ENCODE data around the gene PFKFB1. TPM values are rescaled to one million over a fixed set of nuclear protein-coding genes. Genes with fewer than 3 reads are reported as not detected.

The PFKFB1 gene
- total RNA-seq, 1 experiment from 2014 or later = 0.81 TPM

GRCh38 chrX:54931107-54931506, 62.9 kb downstream of the PFKFB1 start:
- Histone ChIP-seq H3K36me3 (ENCODE audit: control insufficient read depth in 1 of 2, insufficient read depth in 2 of 2, low read length in 2 of 2) (no peaks in the 10 kb centered on the region), H3K4me2 (ENCODE audit: low read length) (no peak overlapping the region), H3K27me3 (ENCODE audit: insufficient read depth, low read length) (no peaks in the 10 kb centered on the region), H3K9ac (ENCODE audit: low read length) (no peak overlapping the region), H4K20me1 (ENCODE audit: insufficient read depth) (no peaks in the 10 kb centered on the region), H3K27ac (ENCODE audit: low read depth, low read length) (no peak overlapping the region), H3K9me3 (ENCODE audit: control insufficient read depth in 1 of 2, insufficient read depth in 1 of 2, low read depth in 1 of 2, low read length in 2 of 2) (no peaks in the 10 kb centered on the region), H3K9me2 (ENCODE audit: insufficient read depth) (no peaks in the 10 kb centered on the region), H3K4me1 (ENCODE audit: control insufficient read depth in 1 of 2, insufficient read depth in 2 of 2, low read length in 2 of 2) (no peaks in the 10 kb centered on the region), H3K79me2 (ENCODE audit: insufficient read depth, low read length) (no peaks in the 10 kb centered on the region), H3K4me3 (replicated peaks in 1 of 2; ENCODE audit: low read depth in 1 of 2, low read length in 2 of 2) (no peak overlapping the region), H2AFZ (ENCODE audit: low read depth, low read length, poor library complexity, severe bottlenecking) (no peak overlapping the region)
- no peak for DNase-seq (ENCODE audit: low read depth, low spot score)
- ATAC-seq = no peak
- no peak for TF ChIP-seq TCF7L2 (IDR thresholded peaks at IDR 0.05; ENCODE audit: borderline replicate concordance, extremely low read depth, insufficient read depth, insufficient read length)
- intact Hi-C loops (cut with micrococcal nuclease) = no loop called here
- BruUV-seq (replicated peaks) = no TSS peak
- CTCF ChIA-PET = no interaction called here
- RAD21 ChIA-PET (ENCODE audit: low non-redundant PET in 1 of 2, low total read pairs in 2 of 2, uncharacterized antibody in 2 of 2, unreplicated experiment in 2 of 2) = no interaction called here
- POLR2A ChIA-PET = no interaction called here

- TF ChIP-seq JUND (IDR thresholded peaks at IDR 0.05) (no peak), TCF7L2 (IDR thresholded peaks at IDR 0.05; ENCODE audit: borderline replicate concordance, extremely low read depth, insufficient read depth, insufficient read length) (no peak), SRF (IDR thresholded peaks at IDR 0.05; ENCODE audit: low read depth) (no peak), EGR1 (IDR thresholded peaks at IDR 0.05; ENCODE audit: low read depth) (no peak), CTCF (IDR thresholded peaks at IDR 0.05 in 2 of 3, conservative IDR thresholded peaks at IDR 0.05 in 1 of 3; ENCODE audit: borderline replicate concordance in 1 of 3, insufficient read depth in 1 of 3, low read depth in 2 of 3, low read length in 2 of 3) (no peak), ELF1 (IDR thresholded peaks at IDR 0.05; ENCODE audit: borderline replicate concordance, low read depth) (no peak), POLR2AphosphoS5 (IDR thresholded peaks at IDR 0.05; ENCODE audit: low read depth, low read length) (no peak), ZNF274 (IDR thresholded peaks at IDR 0.05; ENCODE audit: low read depth, low read length) (no peak), FOSL1 (IDR thresholded peaks at IDR 0.05; ENCODE audit: low read depth) (no peak), REST (IDR thresholded peaks at IDR 0.05; ENCODE audit: low read depth) (no peak), RAD21 (IDR thresholded peaks at IDR 0.05; ENCODE audit: low read depth) (no peak), CBX3 (IDR thresholded peaks at IDR 0.05; ENCODE audit: low read depth) (no peak), EZH2phosphoT487 (IDR thresholded peaks at IDR 0.05; ENCODE audit: borderline replicate concordance) (no peak)
- Histone ChIP-seq H4K20me1 (ENCODE audit: insufficient read depth) (no peaks in the 10 kb centered on the region), H3K27ac (ENCODE audit: low read depth, low read length) (no peak overlapping the region), H2AFZ (ENCODE audit: low read depth, low read length, poor library complexity, severe bottlenecking) (no peak overlapping the region), H3K4me3 (replicated peaks in 1 of 2; ENCODE audit: low read depth in 1 of 2, low read length in 2 of 2) (no peak overlapping the region), H3K4me1 (ENCODE audit: control insufficient read depth in 1 of 2, insufficient read depth in 2 of 2, low read length in 2 of 2) (no peaks in the 10 kb centered on the region), H3K9ac (ENCODE audit: low read length) (no peak overlapping the region), H3K9me3 (ENCODE audit: control insufficient read depth in 1 of 2, insufficient read depth in 1 of 2, low read depth in 1 of 2, low read length in 2 of 2) (no peaks in the 10 kb centered on the region), H3K79me2 (ENCODE audit: insufficient read depth, low read length) (no peaks in the 10 kb centered on the region), H3K27me3 (ENCODE audit: insufficient read depth, low read length) (no peaks in the 10 kb centered on the region), H3K9me2 (ENCODE audit: insufficient read depth) (no peaks in the 10 kb centered on the region), H3K36me3 (ENCODE audit: control insufficient read depth in 1 of 2, insufficient read depth in 2 of 2, low read length in 2 of 2) (no peaks in the 10 kb centered on the region), H3K4me2 (ENCODE audit: low read length) (no peak overlapping the region)
- DNase-seq (ENCODE audit: low read depth, low spot score) (no peak), ATAC-seq (no peak)
- no TSS peak for BruUV-seq (replicated peaks)
- ChIA-PET CTCF (no interaction called here), RAD21 (ENCODE audit: low non-redundant PET in 1 of 2, low total read pairs in 2 of 2, uncharacterized antibody in 2 of 2, unreplicated experiment in 2 of 2) (no interaction called here), POLR2A (no interaction called here)
- intact Hi-C loops (cut with micrococcal nuclease) = no loop called here
These were observed 63.5 kb downstream of the PFKFB1 start for GRCh38 chrX:54930291-54931049.

All from HCT116 (cell line).